ENCODE data around the gene GPR171. TPM values are rescaled to one million over a fixed set of nuclear protein-coding genes. Genes with fewer than 3 reads are reported as not detected.

GPR171 gene
- total and polyA plus RNA-seq, 2 of the 13 experiments (the other 11 are each of a cell fraction or from before 2014, with no cell fraction given): not detected

GRCh38 chr3:151197981-151198767 lies 4.8 kb downstream of the GPR171 start (continued):
- TF ChIP-seq PBX3 (CRISPR knock-in tag; IDR thresholded peaks at IDR 0.05; ENCODE audit: borderline replicate concordance) (no peak), EHMT2 (IDR thresholded peaks at IDR 0.05; ENCODE audit: borderline replicate concordance, low read depth, low read length) (peak; percentile 19; the same call in 1 of the 2 replicates), FUBP1 (CRISPR knock-in tag; IDR thresholded peaks at IDR 0.05; ENCODE audit: borderline replicate concordance) (no peak), NCOR1 (IDR thresholded peaks at IDR 0.05; ENCODE audit: borderline replicate concordance, low read length) (peak; percentile 99), ZNF263 (CRISPR knock-in tag; IDR thresholded peaks at IDR 0.05) (no peak), SATB2 (CRISPR knock-in tag; IDR thresholded peaks at IDR 0.05) (no peak), ZMYM2 (CRISPR knock-in tag; IDR thresholded peaks at IDR 0.05) (peak; percentile 65; the same call in 1 of the 2 replicates)
- TF ChIP-seq, protein P1, sequence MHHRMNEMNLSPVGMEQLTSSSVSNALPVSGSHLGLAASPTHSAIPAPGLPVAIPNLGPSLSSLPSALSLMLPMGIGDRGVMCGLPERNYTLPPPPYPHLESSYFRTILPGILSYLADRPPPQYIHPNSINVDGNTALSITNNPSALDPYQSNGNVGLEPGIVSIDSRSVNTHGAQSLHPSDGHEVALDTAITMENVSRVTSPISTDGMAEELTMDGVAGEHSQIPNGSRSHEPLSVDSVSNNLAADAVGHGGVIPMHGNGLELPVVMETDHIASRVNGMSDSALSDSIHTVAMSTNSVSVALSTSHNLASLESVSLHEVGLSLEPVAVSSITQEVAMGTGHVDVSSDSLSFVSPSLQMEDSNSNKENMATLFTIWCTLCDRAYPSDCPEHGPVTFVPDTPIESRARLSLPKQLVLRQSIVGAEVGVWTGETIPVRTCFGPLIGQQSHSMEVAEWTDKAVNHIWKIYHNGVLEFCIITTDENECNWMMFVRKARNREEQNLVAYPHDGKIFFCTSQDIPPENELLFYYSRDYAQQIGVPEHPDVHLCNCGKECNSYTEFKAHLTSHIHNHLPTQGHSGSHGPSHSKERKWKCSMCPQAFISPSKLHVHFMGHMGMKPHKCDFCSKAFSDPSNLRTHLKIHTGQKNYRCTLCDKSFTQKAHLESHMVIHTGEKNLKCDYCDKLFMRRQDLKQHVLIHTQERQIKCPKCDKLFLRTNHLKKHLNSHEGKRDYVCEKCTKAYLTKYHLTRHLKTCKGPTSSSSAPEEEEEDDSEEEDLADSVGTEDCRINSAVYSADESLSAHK (CRISPR knock-in tag; IDR thresholded peaks at IDR 0.05; ENCODE audit: borderline replicate concordance): no peak
- TF ChIP-seq, protein P2, sequence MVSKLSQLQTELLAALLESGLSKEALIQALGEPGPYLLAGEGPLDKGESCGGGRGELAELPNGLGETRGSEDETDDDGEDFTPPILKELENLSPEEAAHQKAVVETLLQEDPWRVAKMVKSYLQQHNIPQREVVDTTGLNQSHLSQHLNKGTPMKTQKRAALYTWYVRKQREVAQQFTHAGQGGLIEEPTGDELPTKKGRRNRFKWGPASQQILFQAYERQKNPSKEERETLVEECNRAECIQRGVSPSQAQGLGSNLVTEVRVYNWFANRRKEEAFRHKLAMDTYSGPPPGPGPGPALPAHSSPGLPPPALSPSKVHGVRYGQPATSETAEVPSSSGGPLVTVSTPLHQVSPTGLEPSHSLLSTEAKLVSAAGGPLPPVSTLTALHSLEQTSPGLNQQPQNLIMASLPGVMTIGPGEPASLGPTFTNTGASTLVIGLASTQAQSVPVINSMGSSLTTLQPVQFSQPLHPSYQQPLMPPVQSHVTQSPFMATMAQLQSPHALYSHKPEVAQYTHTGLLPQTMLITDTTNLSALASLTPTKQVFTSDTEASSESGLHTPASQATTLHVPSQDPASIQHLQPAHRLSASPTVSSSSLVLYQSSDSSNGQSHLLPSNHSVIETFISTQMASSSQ (IDR thresholded peaks at IDR 0.05; ENCODE audit: low read depth): peak; percentile 91
- TF ChIP-seq, protein P2 (CRISPR knock-in tag; IDR thresholded peaks at IDR 0.05; ENCODE audit: borderline replicate concordance): peak; percentile 97
- TF ChIP-seq, protein P3, sequence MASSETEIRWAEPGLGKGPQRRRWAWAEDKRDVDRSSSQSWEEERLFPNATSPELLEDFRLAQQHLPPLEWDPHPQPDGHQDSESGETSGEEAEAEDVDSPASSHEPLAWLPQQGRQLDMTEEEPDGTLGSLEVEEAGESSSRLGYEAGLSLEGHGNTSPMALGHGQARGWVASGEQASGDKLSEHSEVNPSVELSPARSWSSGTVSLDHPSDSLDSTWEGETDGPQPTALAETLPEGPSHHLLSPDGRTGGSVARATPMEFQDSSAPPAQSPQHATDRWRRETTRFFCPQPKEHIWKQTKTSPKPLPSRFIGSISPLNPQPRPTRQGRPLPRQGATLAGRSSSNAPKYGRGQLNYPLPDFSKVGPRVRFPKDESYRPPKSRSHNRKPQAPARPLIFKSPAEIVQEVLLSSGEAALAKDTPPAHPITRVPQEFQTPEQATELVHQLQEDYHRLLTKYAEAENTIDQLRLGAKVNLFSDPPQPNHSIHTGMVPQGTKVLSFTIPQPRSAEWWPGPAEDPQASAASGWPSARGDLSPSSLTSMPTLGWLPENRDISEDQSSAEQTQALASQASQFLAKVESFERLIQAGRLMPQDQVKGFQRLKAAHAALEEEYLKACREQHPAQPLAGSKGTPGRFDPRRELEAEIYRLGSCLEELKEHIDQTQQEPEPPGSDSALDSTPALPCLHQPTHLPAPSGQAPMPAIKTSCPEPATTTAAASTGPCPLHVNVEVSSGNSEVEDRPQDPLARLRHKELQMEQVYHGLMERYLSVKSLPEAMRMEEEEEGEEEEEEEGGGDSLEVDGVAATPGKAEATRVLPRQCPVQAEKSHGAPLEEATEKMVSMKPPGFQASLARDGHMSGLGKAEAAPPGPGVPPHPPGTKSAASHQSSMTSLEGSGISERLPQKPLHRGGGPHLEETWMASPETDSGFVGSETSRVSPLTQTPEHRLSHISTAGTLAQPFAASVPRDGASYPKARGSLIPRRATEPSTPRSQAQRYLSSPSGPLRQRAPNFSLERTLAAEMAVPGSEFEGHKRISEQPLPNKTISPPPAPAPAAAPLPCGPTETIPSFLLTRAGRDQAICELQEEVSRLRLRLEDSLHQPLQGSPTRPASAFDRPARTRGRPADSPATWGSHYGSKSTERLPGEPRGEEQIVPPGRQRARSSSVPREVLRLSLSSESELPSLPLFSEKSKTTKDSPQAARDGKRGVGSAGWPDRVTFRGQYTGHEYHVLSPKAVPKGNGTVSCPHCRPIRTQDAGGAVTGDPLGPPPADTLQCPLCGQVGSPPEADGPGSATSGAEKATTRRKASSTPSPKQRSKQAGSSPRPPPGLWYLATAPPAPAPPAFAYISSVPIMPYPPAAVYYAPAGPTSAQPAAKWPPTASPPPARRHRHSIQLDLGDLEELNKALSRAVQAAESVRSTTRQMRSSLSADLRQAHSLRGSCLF (CRISPR knock-in tag; IDR thresholded peaks at IDR 0.05; ENCODE audit: borderline replicate concordance): no peak

Data from HepG2 (cell line).